GM21825 (cell line): ENCODE results near the gene SLC35E2B.
A peak's percentile ranks its signal among the peaks of the same experiment; 100 is the strongest.
"Not testable (repeated sequence)": the region's sequence is repeated elsewhere in the genome, so short reads cannot be mapped to it uniquely, and the experiment has no call there.

Experiments used
- ATAC-seq: cut with Tn5 transposase; IDR thresholded peaks from one replicate; pipeline ENCODE4 v1.9.1; 2021; ENCODE audit warnings: mild to moderate bottlenecking, moderate library complexity; ENCODE audit not compliant: unreplicated experiment

SLC35E2B gene

GRCh38 chr1:1647567-1648241, 44.9 kb downstream of the SLC35E2B start:
- ATAC-seq: not testable (repeated sequence)

GRCh38 chr1:1646326-1646725, 46.3 kb downstream of the SLC35E2B start:
- ATAC-seq: not testable (repeated sequence)

GRCh38 chr1:1640711-1641461, 51.7 kb downstream of the SLC35E2B start:
- not testable (repeated sequence) for ATAC-seq

GRCh38 chr1:1640081-1640480, 52.5 kb downstream of the SLC35E2B start:
- ATAC-seq: not testable (repeated sequence)

GRCh38 chr1:1639368-1639767, 53.2 kb downstream of the SLC35E2B start:
- not testable (repeated sequence) for ATAC-seq

GRCh38 chr1:1638528-1638927, 54.1 kb downstream of the SLC35E2B start:
- not testable (repeated sequence) for ATAC-seq

GRCh38 chr1:1637479-1637875, 55.1 kb downstream of the SLC35E2B start:
- ATAC-seq: not testable (repeated sequence)

- ATAC-seq: not testable (repeated sequence)
Measured at GRCh38 chr1:1636621-1637478, 55.7 kb downstream of the SLC35E2B start.

GRCh38 chr1:1634613-1635012, 58.0 kb downstream of the SLC35E2B start:
- not testable (repeated sequence) for ATAC-seq

- not testable (repeated sequence) for ATAC-seq
Measured at GRCh38 chr1:1633409-1633808, 59.2 kb downstream of the SLC35E2B start.

- no peak for ATAC-seq
Measured at GRCh38 chr1:1631782-1632420, 60.7 kb downstream of the SLC35E2B start, which contains the start of gene MMP23B. Gene MMP23B, plus strand, starts transcription at chr1:1632173. Its CDS starts 46 bp downstream, at chr1:1632219.

GRCh38 chr1:1630965-1631781, 61.4 kb downstream of the SLC35E2B start:
- ATAC-seq: no peak

- ATAC-seq: peak; percentile 47
Measured at GRCh38 chr1:1630191-1630964, 62.2 kb downstream of the SLC35E2B start.

GRCh38 chr1:1629430-1630190, 63.0 kb downstream of the SLC35E2B start:
- no peak for ATAC-seq

GRCh38 chr1:1628754-1629429, 63.7 kb downstream of the SLC35E2B start:
- ATAC-seq: no peak

GRCh38 chr1:1627829-1628753, 64.5 kb downstream of the SLC35E2B start:
- ATAC-seq: no peak
